Measurements from ENCODE around the gene TNN.

DNA sequence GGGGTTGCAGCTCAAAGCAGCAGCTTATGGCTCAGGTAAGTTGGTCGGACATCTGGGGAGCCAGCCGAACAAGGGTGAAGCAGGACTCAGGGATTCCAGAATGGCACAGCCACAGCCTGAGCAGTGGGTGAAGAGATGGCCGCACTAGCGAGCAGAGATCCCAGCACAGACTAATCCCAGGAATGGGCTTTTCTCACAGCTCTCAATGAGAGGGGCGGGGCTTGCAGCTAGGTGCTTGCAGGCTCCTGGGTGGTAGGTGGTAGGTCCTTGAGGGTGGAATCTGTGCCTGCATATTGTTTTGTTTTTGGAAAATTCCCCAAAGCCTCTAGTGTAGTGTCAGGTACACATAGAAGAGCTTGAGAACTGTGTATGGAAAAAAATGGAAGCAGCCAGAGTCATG lies 116.0 kb downstream of the TNN start:
- TF ChIP-seq BHLHE40 (IDR thresholded peaks at IDR 0.05; ENCODE audit: borderline replicate concordance in 1 of 2, low read depth in 2 of 2, low read length in 1 of 2) (no peak), RAD21 (IDR thresholded peaks at IDR 0.05; ENCODE audit: insufficient read depth, low read depth, low read length) (no peak), MTA2 (IDR thresholded peaks at IDR 0.05; ENCODE audit: low read depth) (no peak), ZNF592 (IDR thresholded peaks at IDR 0.05) (no peak), FOS (IDR thresholded peaks at IDR 0.05; ENCODE audit: borderline replicate concordance, extremely low read depth, insufficient read length) (no peak)
- TF ChIP-seq, protein P1, sequence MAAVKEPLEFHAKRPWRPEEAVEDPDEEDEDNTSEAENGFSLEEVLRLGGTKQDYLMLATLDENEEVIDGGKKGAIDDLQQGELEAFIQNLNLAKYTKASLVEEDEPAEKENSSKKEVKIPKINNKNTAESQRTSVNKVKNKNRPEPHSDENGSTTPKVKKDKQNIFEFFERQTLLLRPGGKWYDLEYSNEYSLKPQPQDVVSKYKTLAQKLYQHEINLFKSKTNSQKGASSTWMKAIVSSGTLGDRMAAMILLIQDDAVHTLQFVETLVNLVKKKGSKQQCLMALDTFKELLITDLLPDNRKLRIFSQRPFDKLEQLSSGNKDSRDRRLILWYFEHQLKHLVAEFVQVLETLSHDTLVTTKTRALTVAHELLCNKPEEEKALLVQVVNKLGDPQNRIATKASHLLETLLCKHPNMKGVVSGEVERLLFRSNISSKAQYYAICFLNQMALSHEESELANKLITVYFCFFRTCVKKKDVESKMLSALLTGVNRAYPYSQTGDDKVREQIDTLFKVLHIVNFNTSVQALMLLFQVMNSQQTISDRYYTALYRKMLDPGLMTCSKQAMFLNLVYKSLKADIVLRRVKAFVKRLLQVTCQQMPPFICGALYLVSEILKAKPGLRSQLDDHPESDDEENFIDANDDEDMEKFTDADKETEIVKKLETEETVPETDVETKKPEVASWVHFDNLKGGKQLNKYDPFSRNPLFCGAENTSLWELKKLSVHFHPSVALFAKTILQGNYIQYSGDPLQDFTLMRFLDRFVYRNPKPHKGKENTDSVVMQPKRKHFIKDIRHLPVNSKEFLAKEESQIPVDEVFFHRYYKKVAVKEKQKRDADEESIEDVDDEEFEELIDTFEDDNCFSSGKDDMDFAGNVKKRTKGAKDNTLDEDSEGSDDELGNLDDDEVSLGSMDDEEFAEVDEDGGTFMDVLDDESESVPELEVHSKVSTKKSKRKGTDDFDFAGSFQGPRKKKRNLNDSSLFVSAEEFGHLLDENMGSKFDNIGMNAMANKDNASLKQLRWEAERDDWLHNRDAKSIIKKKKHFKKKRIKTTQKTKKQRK (IDR thresholded peaks at IDR 0.05; ENCODE audit: low read depth, low read length), result no peak

Measured in GM12878 (cell line).